ENCODE measurements around the gene BLTP3B. TPM values are rescaled to one million over a fixed set of nuclear protein-coding genes. Genes with fewer than 3 reads are reported as not detected.

Gene BLTP3B
- total RNA-seq, 4 donors from 2014 or later = 29.5 to 34.5 (median 33.9) TPM

GRCh38 chr12:100159391-100160104 lies 16.9 kb upstream of the BLTP3B start:
- DNase-seq (ENCODE audit: low spot score) (no peak), ATAC-seq (ENCODE audit: low FRiP score) (no peak)
- TF ChIP-seq, protein P1, sequence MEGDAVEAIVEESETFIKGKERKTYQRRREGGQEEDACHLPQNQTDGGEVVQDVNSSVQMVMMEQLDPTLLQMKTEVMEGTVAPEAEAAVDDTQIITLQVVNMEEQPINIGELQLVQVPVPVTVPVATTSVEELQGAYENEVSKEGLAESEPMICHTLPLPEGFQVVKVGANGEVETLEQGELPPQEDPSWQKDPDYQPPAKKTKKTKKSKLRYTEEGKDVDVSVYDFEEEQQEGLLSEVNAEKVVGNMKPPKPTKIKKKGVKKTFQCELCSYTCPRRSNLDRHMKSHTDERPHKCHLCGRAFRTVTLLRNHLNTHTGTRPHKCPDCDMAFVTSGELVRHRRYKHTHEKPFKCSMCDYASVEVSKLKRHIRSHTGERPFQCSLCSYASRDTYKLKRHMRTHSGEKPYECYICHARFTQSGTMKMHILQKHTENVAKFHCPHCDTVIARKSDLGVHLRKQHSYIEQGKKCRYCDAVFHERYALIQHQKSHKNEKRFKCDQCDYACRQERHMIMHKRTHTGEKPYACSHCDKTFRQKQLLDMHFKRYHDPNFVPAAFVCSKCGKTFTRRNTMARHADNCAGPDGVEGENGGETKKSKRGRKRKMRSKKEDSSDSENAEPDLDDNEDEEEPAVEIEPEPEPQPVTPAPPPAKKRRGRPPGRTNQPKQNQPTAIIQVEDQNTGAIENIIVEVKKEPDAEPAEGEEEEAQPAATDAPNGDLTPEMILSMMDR (IDR thresholded peaks at IDR 0.05) = no peak

DNA sequence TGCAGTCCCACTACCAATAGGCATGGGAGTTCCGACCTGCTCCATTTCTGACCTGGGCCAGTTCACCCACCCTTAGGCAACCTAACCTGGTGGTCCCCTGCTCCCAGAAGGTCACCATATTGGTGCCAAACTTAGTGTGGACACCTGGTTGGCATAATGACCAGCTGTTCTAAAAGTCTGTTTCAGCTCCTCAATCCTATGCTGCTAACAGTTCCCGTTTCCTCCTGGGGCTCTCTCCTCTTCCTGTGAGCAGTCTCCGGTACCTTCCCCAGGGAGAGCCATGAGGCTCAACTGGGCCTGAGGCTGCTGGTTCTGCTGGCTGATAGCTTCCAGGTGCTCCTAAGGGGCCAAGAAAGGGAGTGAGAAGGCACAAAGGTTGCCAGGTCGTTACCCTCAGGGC lies 15.9 kb upstream of the BLTP3B start:
- DNase-seq (ENCODE audit: low spot score) (no peak), ATAC-seq (ENCODE audit: low FRiP score) (no peak)
- TF ChIP-seq, protein P1 (IDR thresholded peaks at IDR 0.05) = no peak

DNA sequence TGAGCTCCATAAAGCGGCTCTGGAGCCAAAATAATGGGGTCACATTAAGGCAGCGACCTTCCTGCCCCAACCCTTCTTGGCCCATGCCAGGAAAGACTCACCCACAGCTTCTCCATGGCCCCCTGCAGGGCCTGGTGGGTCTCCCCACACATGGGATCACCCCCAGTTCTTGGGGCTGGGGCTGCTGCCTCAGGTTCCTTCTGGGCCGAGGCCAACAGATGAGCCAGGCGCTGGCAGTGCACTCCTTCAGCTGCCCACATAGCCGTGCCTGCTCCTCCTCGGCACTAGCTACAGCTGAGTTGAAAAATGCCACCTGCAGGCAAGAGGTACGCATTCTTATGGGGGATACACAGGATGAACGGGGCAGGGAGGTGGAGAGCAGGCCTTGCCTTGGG lies 14.8 kb upstream of the BLTP3B start:
- no peak for ATAC-seq (ENCODE audit: low FRiP score)
- no peak for DNase-seq (ENCODE audit: low spot score)
- TF ChIP-seq, protein P1 (IDR thresholded peaks at IDR 0.05) = no peak

DNA sequence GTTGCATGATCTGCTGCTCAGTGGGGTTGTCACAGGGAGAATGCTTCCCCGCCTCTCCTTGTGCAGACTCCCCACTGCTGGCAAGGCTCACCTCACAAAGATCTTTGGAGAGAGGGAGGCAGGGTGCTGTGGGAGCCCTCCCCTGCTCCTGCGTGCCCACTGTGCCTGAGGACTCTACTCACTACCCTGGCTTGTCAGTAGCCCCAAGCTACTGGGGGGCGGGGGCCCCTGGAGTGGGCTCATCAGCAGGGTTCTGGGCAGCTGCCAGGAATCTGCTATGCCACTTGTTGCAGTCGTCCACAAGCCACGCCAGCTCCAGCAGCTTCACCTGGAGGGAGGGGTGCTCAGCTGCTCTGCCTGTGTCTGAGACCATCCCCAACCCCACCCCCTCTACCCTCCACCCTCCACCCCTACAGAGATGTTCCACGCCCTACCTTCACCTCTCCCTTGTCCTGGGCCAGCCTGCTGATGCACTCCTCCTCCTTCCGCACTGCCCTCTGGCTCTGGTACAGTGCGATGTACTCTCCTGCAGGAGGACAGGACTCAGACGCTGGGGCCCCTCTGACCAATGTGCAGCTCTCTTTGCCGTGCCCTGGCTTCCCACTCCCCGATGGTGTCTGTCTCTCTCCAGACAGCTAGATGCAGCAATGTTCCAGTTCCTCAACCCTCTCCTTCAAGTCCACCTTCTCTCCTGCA lies 14.2 kb upstream of the BLTP3B start:
- DNase-seq (ENCODE audit: low spot score) (no peak), ATAC-seq (ENCODE audit: low FRiP score) (no peak)
- TF ChIP-seq, protein P1 (IDR thresholded peaks at IDR 0.05) = no peak

DNA sequence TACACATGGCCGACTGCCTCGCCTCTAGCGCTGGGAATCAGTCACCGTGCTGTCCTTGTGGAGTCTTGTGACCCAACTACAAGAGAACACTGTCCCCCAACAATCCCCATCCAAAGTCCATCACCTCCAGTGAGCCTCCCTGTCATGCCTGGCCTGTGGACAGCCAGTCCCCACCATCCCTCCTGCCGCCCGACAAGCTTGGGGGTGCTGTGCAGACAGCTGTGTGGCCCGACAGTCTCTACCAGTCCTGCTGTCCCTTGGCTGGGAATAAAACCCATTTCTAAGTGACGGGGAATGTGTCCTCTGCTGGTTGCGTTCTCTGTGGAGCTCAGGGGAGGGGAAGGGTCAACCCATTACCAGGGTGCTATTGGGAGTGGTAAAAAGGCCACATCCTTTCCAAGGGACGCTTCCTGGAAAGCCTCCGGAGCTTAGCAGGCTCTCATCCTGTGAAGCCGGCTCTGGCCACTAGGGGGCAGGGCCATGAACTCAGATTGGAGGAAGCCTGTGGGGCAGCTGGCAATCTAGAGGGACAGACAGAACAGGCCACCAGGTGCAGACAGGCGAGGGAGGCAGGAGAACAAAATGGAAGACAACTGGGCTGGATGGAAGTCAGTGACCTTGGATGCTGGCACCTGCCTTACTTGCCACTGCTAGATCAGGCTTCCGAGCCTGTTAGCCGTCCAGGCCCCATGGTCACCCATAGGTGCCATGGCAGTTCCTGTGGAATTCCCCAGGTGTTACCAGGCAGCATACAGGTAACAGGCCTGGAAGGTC lies 12.0 kb upstream of the BLTP3B start:
- peak; percentile 81 for DNase-seq (ENCODE audit: low spot score)
- ATAC-seq (ENCODE audit: low FRiP score) = peak; percentile 23
- TF ChIP-seq, protein P1 (IDR thresholded peaks at IDR 0.05) = peak in 2 of 3 donors; percentile 6 to 47

DNA sequence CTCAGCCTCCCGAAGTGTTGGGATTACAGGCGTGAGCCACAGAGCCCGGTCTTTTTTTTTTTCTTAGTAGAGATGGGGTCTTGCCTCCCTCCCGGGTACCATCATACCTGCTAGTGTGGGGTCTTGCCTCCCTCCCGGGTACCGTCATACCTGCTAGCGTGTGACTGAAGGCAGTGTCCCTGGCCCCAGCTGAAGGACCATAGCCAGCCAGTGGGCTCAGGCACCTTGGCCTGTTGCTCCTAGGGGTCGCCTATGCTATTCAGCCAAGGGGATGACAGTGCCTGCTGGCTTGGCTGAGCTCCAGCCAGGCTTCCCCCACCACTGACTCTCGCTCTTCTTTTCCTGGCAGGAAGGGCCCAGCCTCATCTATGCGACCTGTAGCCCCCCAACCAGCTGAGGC lies 10.5 kb upstream of the BLTP3B start:
- DNase-seq (ENCODE audit: low spot score) (no peak), ATAC-seq (ENCODE audit: low FRiP score) (no peak)
- TF ChIP-seq, protein P1 (IDR thresholded peaks at IDR 0.05) = no peak

All from omental fat pad (tissue), 4 donors.